ENCODE results near the gene EXOC6B.

DNA sequence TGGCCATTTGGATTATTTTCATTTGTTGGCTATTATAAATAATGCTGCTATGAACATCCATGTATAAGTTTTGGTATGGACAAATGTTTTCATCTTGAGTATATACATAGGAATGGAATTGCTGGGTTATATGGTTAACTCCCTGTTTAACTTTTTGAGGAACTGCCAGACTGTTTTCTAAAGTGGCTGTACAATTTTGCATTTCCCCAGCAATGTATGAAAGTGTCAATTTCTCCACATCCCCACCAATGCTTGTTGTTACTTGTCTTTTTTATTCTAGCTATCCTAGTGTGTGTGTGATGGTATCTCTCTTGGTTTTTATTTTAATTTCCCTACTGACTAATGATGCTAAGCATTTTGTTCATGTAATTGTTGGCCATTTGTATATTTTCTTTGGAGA lies 587.5 kb downstream of the EXOC6B start:
- TF ChIP-seq, protein P1, sequence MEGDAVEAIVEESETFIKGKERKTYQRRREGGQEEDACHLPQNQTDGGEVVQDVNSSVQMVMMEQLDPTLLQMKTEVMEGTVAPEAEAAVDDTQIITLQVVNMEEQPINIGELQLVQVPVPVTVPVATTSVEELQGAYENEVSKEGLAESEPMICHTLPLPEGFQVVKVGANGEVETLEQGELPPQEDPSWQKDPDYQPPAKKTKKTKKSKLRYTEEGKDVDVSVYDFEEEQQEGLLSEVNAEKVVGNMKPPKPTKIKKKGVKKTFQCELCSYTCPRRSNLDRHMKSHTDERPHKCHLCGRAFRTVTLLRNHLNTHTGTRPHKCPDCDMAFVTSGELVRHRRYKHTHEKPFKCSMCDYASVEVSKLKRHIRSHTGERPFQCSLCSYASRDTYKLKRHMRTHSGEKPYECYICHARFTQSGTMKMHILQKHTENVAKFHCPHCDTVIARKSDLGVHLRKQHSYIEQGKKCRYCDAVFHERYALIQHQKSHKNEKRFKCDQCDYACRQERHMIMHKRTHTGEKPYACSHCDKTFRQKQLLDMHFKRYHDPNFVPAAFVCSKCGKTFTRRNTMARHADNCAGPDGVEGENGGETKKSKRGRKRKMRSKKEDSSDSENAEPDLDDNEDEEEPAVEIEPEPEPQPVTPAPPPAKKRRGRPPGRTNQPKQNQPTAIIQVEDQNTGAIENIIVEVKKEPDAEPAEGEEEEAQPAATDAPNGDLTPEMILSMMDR (IDR thresholded peaks at IDR 0.05; ENCODE audit: low read depth, low read length): no peak
- no peak for TF ChIP-seq EZH2phosphoT487 (IDR thresholded peaks at IDR 0.05; ENCODE audit: low read depth)
